ENCODE data around the gene ZP2.
"Not testable (repeated sequence)": the region's sequence is repeated elsewhere in the genome, so short reads cannot be mapped to it uniquely, and the experiment has no call there.

Gene ZP2

GRCh38 chr16:21211486-21211885 lies at the start of gene ZP2:
Gene ZP2 (minus strand): TSS chr16:21211574. CDS start chr16:21211547, 27 bp downstream.
- no peak within 1 kb of the TSS for H3K4me3 ChIP-seq (ENCODE audit: low read length)
- no peak for TF ChIP-seq CTCF (IDR thresholded peaks at IDR 0.05; ENCODE audit: insufficient read depth, low read depth, low read length, missing control alignments)
- DNase-seq (ENCODE audit: low read depth), result no peak

- DNase-seq (ENCODE audit: low read depth), result no peak
- no peak overlapping the region for H3K4me3 ChIP-seq (ENCODE audit: low read length)
- TF ChIP-seq CTCF (IDR thresholded peaks at IDR 0.05; ENCODE audit: insufficient read depth, low read depth, low read length, missing control alignments), result no peak
Observed at GRCh38 chr16:21257284-21257683, 45.9 kb upstream of the ZP2 start.

GRCh38 chr16:21256636-21257035 lies 45.3 kb upstream of the ZP2 start:
- TF ChIP-seq CTCF (IDR thresholded peaks at IDR 0.05; ENCODE audit: insufficient read depth, low read depth, low read length, missing control alignments), result no peak
- H3K4me3 ChIP-seq (ENCODE audit: low read length), result no peak overlapping the region
- no peak for DNase-seq (ENCODE audit: low read depth)

GRCh38 chr16:21253470-21253869 lies 42.1 kb upstream of the ZP2 start:
- no peak for TF ChIP-seq CTCF (IDR thresholded peaks at IDR 0.05; ENCODE audit: insufficient read depth, low read depth, low read length, missing control alignments)
- H3K4me3 ChIP-seq (ENCODE audit: low read length), result no peak overlapping the region
- no peak for DNase-seq (ENCODE audit: low read depth)

- TF ChIP-seq CTCF (IDR thresholded peaks at IDR 0.05; ENCODE audit: insufficient read depth, low read depth, low read length, missing control alignments), result no peak
- no peak overlapping the region for H3K4me3 ChIP-seq (ENCODE audit: low read length)
- no peak for DNase-seq (ENCODE audit: low read depth)
Observed at GRCh38 chr16:21250072-21250923, 38.9 kb upstream of the ZP2 start.

GRCh38 chr16:21248179-21248578 lies 36.8 kb upstream of the ZP2 start:
- H3K4me3 ChIP-seq (ENCODE audit: low read length); DNase-seq (ENCODE audit: low read depth): not testable (repeated sequence)

- H3K4me3 ChIP-seq (ENCODE audit: low read length), result no peak overlapping the region
- DNase-seq (ENCODE audit: low read depth), result no peak
- TF ChIP-seq CTCF (IDR thresholded peaks at IDR 0.05; ENCODE audit: insufficient read depth, low read depth, low read length, missing control alignments), result no peak
Observed at GRCh38 chr16:21244518-21245215, 33.3 kb upstream of the ZP2 start.
